Hematopoietic multipotent progenitor cell treated with erythropoietin and hydrocortisone succinate and interleukin-3 and kit ligand, for 15 days (in vitro differentiated cells): Measurements from ENCODE around the gene SPAG17.

ENCODE experiments used
- DNase-seq: peaks from one replicate; pipeline ENCODE4 v3.0.0-alpha.2; 2015; ENCODE audit warnings: low spot score

Gene SPAG17

GRCh38 chr1:118185084-118185832, at the start of gene SPAG17:
SPAG17 (minus strand) TSS chr1:118185228; CDS start chr1:118185157, 71 bp downstream.
- no peak for DNase-seq

GRCh38 chr1:118225471-118225870, 40.4 kb upstream of the SPAG17 start:
- no peak for DNase-seq

- no peak for DNase-seq
These were observed 38.4 kb upstream of the SPAG17 start for GRCh38 chr1:118223426-118223825.

- no peak for DNase-seq
These were observed 34.4 kb upstream of the SPAG17 start for GRCh38 chr1:118219438-118219837.

- no peak for DNase-seq
These were observed 32.3 kb upstream of the SPAG17 start for GRCh38 chr1:118217141-118217838.

- no peak for DNase-seq
These were observed 29.8 kb upstream of the SPAG17 start for GRCh38 chr1:118214866-118215265.

- DNase-seq = no peak
These were observed 25.7 kb upstream of the SPAG17 start for GRCh38 chr1:118210723-118211110.

GRCh38 chr1:118210051-118210722, 25.2 kb upstream of the SPAG17 start:
- no peak for DNase-seq

GRCh38 chr1:118209648-118210047, 24.6 kb upstream of the SPAG17 start:
- DNase-seq = no peak

GRCh38 chr1:118206966-118207365, 21.9 kb upstream of the SPAG17 start:
- DNase-seq = no peak

- DNase-seq = no peak
These were observed 19.6 kb upstream of the SPAG17 start for GRCh38 chr1:118204648-118205047.

GRCh38 chr1:118204105-118204504, 19.1 kb upstream of the SPAG17 start:
- no peak for DNase-seq

- no peak for DNase-seq
These were observed 17.1 kb upstream of the SPAG17 start for GRCh38 chr1:118202076-118202608.

GRCh38 chr1:118201524-118201923, 16.5 kb upstream of the SPAG17 start:
- DNase-seq = no peak

GRCh38 chr1:118200836-118201235, 15.8 kb upstream of the SPAG17 start:
- DNase-seq = no peak

- no peak for DNase-seq
These were observed 5.5 kb upstream of the SPAG17 start for GRCh38 chr1:118190561-118190960.

GRCh38 chr1:118189564-118189963, 4.5 kb upstream of the SPAG17 start:
- DNase-seq = no peak

- DNase-seq = no peak
These were observed 3.4 kb upstream of the SPAG17 start for GRCh38 chr1:118188411-118188810.

- no peak for DNase-seq
These were observed 998 bp upstream of the SPAG17 start for GRCh38 chr1:118186026-118186425.

GRCh38 chr1:118184739-118185083, 317 bp downstream of the SPAG17 start:
- DNase-seq = no peak

GRCh38 chr1:118183586-118183985, 1.4 kb downstream of the SPAG17 start:
- DNase-seq = no peak

- no peak for DNase-seq
These were observed 7.0 kb downstream of the SPAG17 start for GRCh38 chr1:118177998-118178397.

- DNase-seq = no peak
These were observed 16.0 kb downstream of the SPAG17 start for GRCh38 chr1:118169016-118169415.
